ENCODE data around the gene KRTCAP2.
A peak's percentile ranks its signal among the peaks of the same experiment; 100 is the strongest.

Gene KRTCAP2

DNA sequence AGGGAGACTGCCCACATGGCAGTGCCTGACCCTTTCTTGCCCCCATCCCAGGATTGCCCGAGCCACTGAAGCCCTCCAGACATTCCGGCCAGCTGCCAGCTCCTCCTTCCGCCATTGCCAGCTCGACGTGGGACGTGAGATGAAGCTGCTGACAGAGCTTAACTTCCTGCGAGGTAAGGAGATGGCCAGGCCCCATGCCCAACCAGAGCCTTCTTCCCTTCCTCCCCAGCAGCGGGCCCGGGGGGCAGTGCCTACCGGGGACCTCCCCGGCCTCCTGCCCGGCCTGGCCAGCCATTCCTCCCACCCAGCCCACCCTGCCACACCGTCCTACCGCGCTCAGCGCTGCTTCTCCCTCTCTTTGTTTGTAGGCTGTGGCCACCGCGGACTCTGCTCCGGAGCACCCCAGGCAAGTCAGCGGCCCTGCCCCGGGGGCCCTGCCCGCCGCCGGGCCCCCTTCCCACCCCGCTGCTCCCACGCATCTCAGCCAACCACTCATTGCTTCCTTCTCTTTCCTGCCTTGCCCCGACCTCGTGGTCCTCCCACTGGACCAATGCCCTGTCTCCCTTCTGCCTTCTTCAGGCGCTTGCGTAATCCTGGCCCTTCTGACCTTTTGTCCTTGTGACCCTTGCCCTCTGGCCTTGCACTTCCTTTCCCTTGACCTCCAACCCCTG lies 5.5 kb upstream of the KRTCAP2 start:
- no peak for DNase-seq (ENCODE audit: low read depth)
- TF ChIP-seq, protein P1, sequence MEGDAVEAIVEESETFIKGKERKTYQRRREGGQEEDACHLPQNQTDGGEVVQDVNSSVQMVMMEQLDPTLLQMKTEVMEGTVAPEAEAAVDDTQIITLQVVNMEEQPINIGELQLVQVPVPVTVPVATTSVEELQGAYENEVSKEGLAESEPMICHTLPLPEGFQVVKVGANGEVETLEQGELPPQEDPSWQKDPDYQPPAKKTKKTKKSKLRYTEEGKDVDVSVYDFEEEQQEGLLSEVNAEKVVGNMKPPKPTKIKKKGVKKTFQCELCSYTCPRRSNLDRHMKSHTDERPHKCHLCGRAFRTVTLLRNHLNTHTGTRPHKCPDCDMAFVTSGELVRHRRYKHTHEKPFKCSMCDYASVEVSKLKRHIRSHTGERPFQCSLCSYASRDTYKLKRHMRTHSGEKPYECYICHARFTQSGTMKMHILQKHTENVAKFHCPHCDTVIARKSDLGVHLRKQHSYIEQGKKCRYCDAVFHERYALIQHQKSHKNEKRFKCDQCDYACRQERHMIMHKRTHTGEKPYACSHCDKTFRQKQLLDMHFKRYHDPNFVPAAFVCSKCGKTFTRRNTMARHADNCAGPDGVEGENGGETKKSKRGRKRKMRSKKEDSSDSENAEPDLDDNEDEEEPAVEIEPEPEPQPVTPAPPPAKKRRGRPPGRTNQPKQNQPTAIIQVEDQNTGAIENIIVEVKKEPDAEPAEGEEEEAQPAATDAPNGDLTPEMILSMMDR (conservative IDR thresholded peaks at IDR 0.05; ENCODE audit: low read length): no peak
- no peak overlapping the region for H3K4me3 ChIP-seq (ENCODE audit: low read length)

DNA sequence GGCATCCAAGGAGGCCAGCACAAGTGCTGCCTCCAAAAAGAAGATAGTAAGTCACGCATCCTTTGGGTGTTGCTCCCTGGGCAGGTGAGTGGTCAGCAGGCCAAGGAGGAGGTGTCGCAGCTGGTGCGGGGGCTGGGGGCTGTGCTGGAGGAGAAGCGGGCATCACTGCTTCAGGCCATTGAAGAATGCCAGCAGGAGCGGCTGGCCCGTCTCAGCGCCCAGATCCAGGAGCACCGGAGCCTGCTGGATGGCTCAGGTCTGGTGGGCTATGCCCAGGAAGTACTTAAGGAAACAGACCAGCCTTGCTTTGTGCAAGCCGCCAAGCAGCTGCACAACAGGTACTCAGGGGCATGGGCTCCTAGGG lies 4.8 kb upstream of the KRTCAP2 start:
- no peak overlapping the region for H3K4me3 ChIP-seq (ENCODE audit: low read length)
- TF ChIP-seq, protein P1 (conservative IDR thresholded peaks at IDR 0.05; ENCODE audit: low read length): no peak
- no peak for DNase-seq (ENCODE audit: low read depth)

DNA sequence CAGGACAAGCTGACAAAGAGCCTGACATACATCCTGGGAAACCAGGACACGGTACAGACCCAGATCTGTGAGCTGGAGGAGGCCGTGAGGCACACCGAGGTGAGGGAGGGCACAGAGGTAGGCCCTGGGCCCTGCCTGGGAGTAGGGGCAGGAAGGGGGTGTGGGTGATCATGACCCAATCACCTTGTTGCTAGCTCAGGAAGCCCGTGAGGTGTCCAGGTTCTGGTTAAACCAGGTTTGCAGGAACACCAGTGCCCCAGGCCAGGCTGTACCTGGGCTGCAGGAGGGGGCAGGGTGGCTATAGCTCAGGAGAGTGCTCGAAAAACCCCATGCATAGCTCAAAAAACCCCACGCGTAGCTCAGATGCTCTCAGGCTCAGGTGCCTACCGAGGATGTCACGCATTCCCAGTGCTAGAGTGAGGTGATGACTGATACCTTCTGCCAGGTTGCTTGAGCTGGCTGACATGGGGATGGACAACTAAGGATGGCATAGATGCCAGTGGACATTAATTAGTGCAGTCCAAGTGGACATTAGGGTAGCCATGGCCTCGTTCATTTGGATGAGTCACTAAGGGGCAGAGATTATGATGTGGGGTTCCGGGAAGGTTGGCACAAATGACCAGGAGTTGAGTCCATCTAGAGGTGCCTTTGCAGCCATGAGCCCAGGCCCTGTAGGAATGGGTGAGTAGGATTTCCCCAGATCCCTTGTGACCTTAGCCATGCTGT lies 4.3 kb upstream of the KRTCAP2 start:
- TF ChIP-seq, protein P1 (conservative IDR thresholded peaks at IDR 0.05; ENCODE audit: low read length): no peak
- no peak for DNase-seq (ENCODE audit: low read depth)
- H3K4me3 ChIP-seq (ENCODE audit: low read length): no peak overlapping the region

DNA sequence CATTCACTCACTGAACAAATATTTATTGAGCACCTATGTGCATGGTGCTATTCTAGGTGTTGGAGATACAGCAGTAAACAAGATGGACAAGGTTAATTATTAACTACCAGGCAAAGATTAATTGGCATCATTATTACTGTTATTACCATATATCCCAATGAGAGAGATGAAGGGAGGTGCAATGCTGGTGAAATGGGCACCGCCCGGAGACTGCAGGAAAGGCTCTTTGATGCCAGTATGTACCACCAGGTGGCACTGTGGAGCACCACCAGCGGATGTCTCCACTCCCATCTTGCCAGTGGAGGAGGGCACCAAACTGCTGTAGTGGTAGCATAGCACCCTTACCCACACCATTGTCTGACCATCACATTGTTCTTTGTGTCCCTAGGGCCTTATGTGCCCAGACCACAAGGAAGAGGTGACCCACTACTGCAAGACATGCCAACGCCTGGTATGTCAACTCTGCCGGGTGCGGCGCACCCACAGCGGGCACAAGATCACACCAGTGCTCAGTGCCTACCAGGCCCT lies 3.5 kb upstream of the KRTCAP2 start:
- DNase-seq (ENCODE audit: low read depth): peak; percentile 69
- no peak overlapping the region for H3K4me3 ChIP-seq (ENCODE audit: low read length)
- TF ChIP-seq, protein P1 (conservative IDR thresholded peaks at IDR 0.05; ENCODE audit: low read length): peak; percentile 94

DNA sequence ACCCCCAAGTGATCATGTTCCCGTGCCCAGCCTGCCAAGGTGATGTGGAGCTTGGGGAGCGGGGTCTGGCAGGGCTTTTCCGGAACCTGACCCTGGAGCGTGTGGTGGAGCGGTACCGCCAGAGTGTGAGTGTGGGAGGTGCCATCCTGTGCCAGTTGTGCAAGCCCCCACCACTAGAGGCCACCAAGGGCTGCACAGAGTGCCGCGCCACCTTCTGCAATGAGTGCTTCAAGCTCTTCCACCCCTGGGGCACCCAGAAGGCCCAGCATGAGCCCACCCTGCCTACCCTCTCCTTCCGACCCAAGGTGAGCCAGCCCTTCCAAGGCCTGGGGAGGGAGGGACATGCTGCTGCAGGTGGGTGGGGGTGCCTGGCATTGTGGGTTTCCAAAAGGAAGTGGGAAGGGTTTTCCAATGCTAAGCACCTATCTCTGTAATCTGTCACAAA lies 2.8 kb upstream of the KRTCAP2 start:
- H3K4me3 ChIP-seq (ENCODE audit: low read length): no peak overlapping the region
- DNase-seq (ENCODE audit: low read depth): no peak
- TF ChIP-seq, protein P1 (conservative IDR thresholded peaks at IDR 0.05; ENCODE audit: low read length): no peak; the same call in 1 of the 2 replicates

DNA sequence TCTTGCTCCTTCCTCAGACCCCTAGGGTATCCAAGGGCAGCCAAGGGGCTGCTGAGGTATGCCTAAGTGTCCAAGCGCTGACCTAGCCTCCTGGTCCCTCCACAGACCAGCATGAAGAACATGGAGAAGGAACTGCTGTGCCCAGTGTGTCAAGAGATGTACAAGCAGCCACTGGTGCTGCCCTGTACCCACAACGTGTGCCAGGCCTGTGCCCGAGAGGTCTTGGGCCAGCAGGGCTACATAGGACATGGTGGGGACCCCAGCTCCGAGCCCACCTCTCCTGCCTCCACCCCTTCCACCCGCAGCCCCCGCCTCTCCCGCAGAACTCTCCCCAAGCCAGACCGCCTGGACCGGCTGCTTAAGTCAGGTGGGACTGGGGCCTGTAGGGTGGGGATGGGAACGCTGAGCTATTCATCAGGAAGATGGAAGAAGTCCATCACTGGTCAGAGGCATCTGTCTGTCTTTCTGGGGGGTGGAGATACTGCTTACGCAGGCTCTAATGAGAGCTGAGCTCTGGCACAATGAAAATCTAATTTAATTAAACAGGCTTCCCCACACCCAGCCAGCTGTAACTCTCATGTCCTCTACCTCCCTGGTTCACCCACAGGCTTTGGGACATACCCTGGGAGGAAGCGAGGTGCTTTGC lies 2.3 kb upstream of the KRTCAP2 start:
- DNase-seq (ENCODE audit: low read depth): no peak
- TF ChIP-seq, protein P1 (conservative IDR thresholded peaks at IDR 0.05; ENCODE audit: low read length): no peak
- no peak overlapping the region for H3K4me3 ChIP-seq (ENCODE audit: low read length)
